ENCODE data around the gene BNC2. TPM values are rescaled to one million over a fixed set of nuclear protein-coding genes. Genes with fewer than 3 reads are reported as not detected.

The BNC2 gene
- total RNA-seq, 1 donor: 53.9 TPM

- no peak for TF ChIP-seq CTCF (IDR thresholded peaks at IDR 0.05; ENCODE audit: extremely low read depth, low read depth, low read length)
- DNase-seq (ENCODE audit: insufficient read length, low spot score, missing footprints): no peak
- Histone ChIP-seq H3K36me3 (ENCODE audit: insufficient read depth, low read length) (no peaks in the 10 kb centered on the region), H3K9me3 (ENCODE audit: low read depth, low read length) (no peaks in the 10 kb centered on the region), H3K4me1 (ENCODE audit: insufficient read depth, low read length) (peaks cover 9% of the 10 kb centered on the region), H3K4me2 (ENCODE audit: insufficient read depth, low read length) (no peak overlapping the region), H3K4me3 (ENCODE audit: insufficient read depth, low read length) (no peak overlapping the region), H3K79me2 (ENCODE audit: insufficient read depth, low read length) (peaks cover 18% of the 10 kb centered on the region), H4K20me1 (ENCODE audit: insufficient read depth, low read length) (no peaks in the 10 kb centered on the region), H3K27ac (ENCODE audit: low read depth, low read length) (no peak overlapping the region), H3K27me3 (ENCODE audit: insufficient read depth, low read length) (no peaks in the 10 kb centered on the region), H2AFZ (ENCODE audit: low read length) (no peak overlapping the region)
Observed at GRCh38 chr9:16579872-16580432, 290.5 kb downstream of the BNC2 start.

- no peak for DNase-seq (ENCODE audit: insufficient read length, low spot score, missing footprints)
- H3K4me1 ChIP-seq (ENCODE audit: insufficient read depth, low read length): peaks cover 18% of the 10 kb centered on the region
- peaks cover 24% of the 10 kb centered on the region for H3K79me2 ChIP-seq (ENCODE audit: insufficient read depth, low read length)
- H3K27ac ChIP-seq (ENCODE audit: low read depth, low read length): peak overlapping the region; percentile 4
- no peaks in the 10 kb centered on the region for H3K9me3 ChIP-seq (ENCODE audit: low read depth, low read length)
- no peaks in the 10 kb centered on the region for H3K27me3 ChIP-seq (ENCODE audit: insufficient read depth, low read length)
- H3K4me2 ChIP-seq (ENCODE audit: insufficient read depth, low read length): peak overlapping the region; percentile 60
- no peaks in the 10 kb centered on the region for H4K20me1 ChIP-seq (ENCODE audit: insufficient read depth, low read length)
- TF ChIP-seq CTCF (IDR thresholded peaks at IDR 0.05; ENCODE audit: extremely low read depth, low read depth, low read length): no peak
- H3K4me3 ChIP-seq (ENCODE audit: insufficient read depth, low read length): peak overlapping the region; percentile 47
- no peaks in the 10 kb centered on the region for H3K36me3 ChIP-seq (ENCODE audit: insufficient read depth, low read length)
- H2AFZ ChIP-seq (ENCODE audit: low read length): peak overlapping the region; percentile 20
Observed at GRCh38 chr9:16575986-16576245, 294.6 kb downstream of the BNC2 start.

- no peaks in the 10 kb centered on the region for H4K20me1 ChIP-seq (ENCODE audit: insufficient read depth, low read length)
- H2AFZ ChIP-seq (ENCODE audit: low read length): peak overlapping the region; percentile 20
- H3K27ac ChIP-seq (ENCODE audit: low read depth, low read length): peak overlapping the region; percentile 4
- no peak for DNase-seq (ENCODE audit: insufficient read length, low spot score, missing footprints)
- no peaks in the 10 kb centered on the region for H3K27me3 ChIP-seq (ENCODE audit: insufficient read depth, low read length)
- H3K79me2 ChIP-seq (ENCODE audit: insufficient read depth, low read length): peaks cover 26% of the 10 kb centered on the region
- H3K4me3 ChIP-seq (ENCODE audit: insufficient read depth, low read length): peak overlapping the region; percentile 47
- no peaks in the 10 kb centered on the region for H3K36me3 ChIP-seq (ENCODE audit: insufficient read depth, low read length)
- peak overlapping the region; percentile 60 for H3K4me2 ChIP-seq (ENCODE audit: insufficient read depth, low read length)
- no peaks in the 10 kb centered on the region for H3K9me3 ChIP-seq (ENCODE audit: low read depth, low read length)
- peak; percentile 31 for TF ChIP-seq CTCF (IDR thresholded peaks at IDR 0.05; ENCODE audit: extremely low read depth, low read depth, low read length)
- H3K4me1 ChIP-seq (ENCODE audit: insufficient read depth, low read length): peaks cover 19% of the 10 kb centered on the region
Observed at GRCh38 chr9:16575142-16575985, 295.1 kb downstream of the BNC2 start.

- DNase-seq (ENCODE audit: insufficient read length, low spot score, missing footprints): no peak
- Histone ChIP-seq H3K79me2 (ENCODE audit: insufficient read depth, low read length) (peaks cover 23% of the 10 kb centered on the region), H3K27me3 (ENCODE audit: insufficient read depth, low read length) (no peaks in the 10 kb centered on the region), H4K20me1 (ENCODE audit: insufficient read depth, low read length) (no peaks in the 10 kb centered on the region), H2AFZ (ENCODE audit: low read length) (no peak overlapping the region), H3K9me3 (ENCODE audit: low read depth, low read length) (no peaks in the 10 kb centered on the region), H3K4me3 (ENCODE audit: insufficient read depth, low read length) (no peak overlapping the region), H3K36me3 (ENCODE audit: insufficient read depth, low read length) (no peaks in the 10 kb centered on the region), H3K4me1 (ENCODE audit: insufficient read depth, low read length) (peaks cover 19% of the 10 kb centered on the region), H3K27ac (ENCODE audit: low read depth, low read length) (no peak overlapping the region), H3K4me2 (ENCODE audit: insufficient read depth, low read length) (no peak overlapping the region)
- TF ChIP-seq CTCF (IDR thresholded peaks at IDR 0.05; ENCODE audit: extremely low read depth, low read depth, low read length): no peak
Observed at GRCh38 chr9:16572005-16572734, 298.3 kb downstream of the BNC2 start.
